Keratinocyte (primary cell): ENCODE data around the gene PLS1. TPM values are rescaled to one million over a fixed set of nuclear protein-coding genes. Genes with fewer than 3 reads are reported as not detected.

Experiments used
- DNase-seq: peaks from one replicate; pipeline ENCODE4 v3.0.0-alpha.2; 2011; ENCODE audit warnings: low read depth, missing footprints, low spot score
- FAIRE-seq: peaks from 2 replicates; lab custom pipeline; 2011; peaks lifted over from hg19 to GRCh38; lab: Jason Lieb, UNC
- H2AFZ ChIP-seq: 2 replicates; pipeline ENCODE4 v1.6.0; 2012; ENCODE audit warnings: low read length, control low read depth, inconsistent platforms; ENCODE audit not compliant: control insufficient read depth
- H3K27ac ChIP-seq: 2 replicates; pipeline ENCODE4 v1.5.1; 2011; ENCODE audit warnings: low read length; ENCODE audit not compliant: control insufficient read depth, insufficient read depth
- H3K27me3 ChIP-seq: 3 replicates; pipeline ENCODE4 v1.6.0; 2011; ENCODE audit warnings: low read length; ENCODE audit not compliant: control insufficient read depth, insufficient read depth; ENCODE audit errors: extremely low read depth
- H3K36me3 ChIP-seq, 2 experiments: 2 replicates in 1 of 2; 3 replicates in 1 of 2; pipeline ENCODE4 v1.5.1; 2011; ENCODE audit warnings: low read length in 2 of 2, mild to moderate bottlenecking in 1 of 2; ENCODE audit not compliant: control insufficient read depth in 2 of 2, insufficient read depth in 2 of 2; ENCODE audit errors: extremely low read depth in 1 of 2
- H3K4me1 ChIP-seq: 3 replicates; pipeline ENCODE4 v1.5.1; 2011; ENCODE audit warnings: low read length; ENCODE audit not compliant: control insufficient read depth, insufficient read depth; ENCODE audit errors: extremely low read depth
- H3K4me2 ChIP-seq: 3 replicates; pipeline ENCODE4 v1.6.0; 2011; ENCODE audit warnings: low read depth, low read length; ENCODE audit not compliant: control insufficient read depth, insufficient read depth; ENCODE audit errors: extremely low read depth
- H3K4me3 ChIP-seq, 3 experiments: fragments of 200-600 bp in 1 of 3; sonication (generic) in 1 of 3; 2 replicates in 2 of 3; 3 replicates in 1 of 3; pipeline ENCODE4 v1.5.1; 2011 to 2016; ENCODE audit warnings: low read length in 3 of 3, mild to moderate bottlenecking in 3 of 3, control low read depth in 2 of 3, inconsistent platforms in 1 of 3, low read depth in 1 of 3, mixed read lengths in 1 of 3, mixed run types in 1 of 3, moderate library complexity in 1 of 3; ENCODE audit not compliant: control insufficient read depth in 2 of 3, insufficient read depth in 2 of 3; ENCODE audit errors: extremely low read depth in 1 of 3
- H3K79me2 ChIP-seq: 2 replicates; pipeline ENCODE4 v1.6.0; 2012; ENCODE audit warnings: low read length; ENCODE audit not compliant: control insufficient read depth, insufficient read depth
- H3K9ac ChIP-seq: 3 replicates; pipeline ENCODE4 v1.6.0; 2011; ENCODE audit warnings: low read length; ENCODE audit not compliant: control insufficient read depth, insufficient read depth; ENCODE audit errors: extremely low read depth
- H3K9me1 ChIP-seq: 3 replicates; pipeline ENCODE4 v1.6.0; 2011; ENCODE audit warnings: low read length; ENCODE audit not compliant: control insufficient read depth, insufficient read depth; ENCODE audit errors: extremely low read depth
- H3K9me3 ChIP-seq: 2 replicates; pipeline ENCODE4 v1.5.1; 2012; ENCODE audit warnings: low read depth, low read length; ENCODE audit not compliant: control insufficient read depth
- H4K20me1 ChIP-seq: 3 replicates; pipeline ENCODE4 v1.6.0; 2011; ENCODE audit warnings: low read length; ENCODE audit not compliant: control insufficient read depth, insufficient read depth; ENCODE audit errors: extremely low read depth
- EZH2 ChIP-seq: IDR thresholded peaks from one replicate; pipeline ENCODE4 v1.6.1; 2012; ENCODE audit warnings: inconsistent platforms, mild to moderate bottlenecking, low read length, moderate library complexity
- dilution Hi-C: fragments of 300-500 bp; cut with MboI; formaldehyde crosslinking; loops from one replicate; pipeline ENCODE4 v1.7.0; 2020; ENCODE audit warnings: low sequenced_read_pairs; ENCODE audit not compliant: extremely low pct_ligation_motif_present
- polyA plus RNA-seq, 5 experiments: library from polyadenylated mRNA; depleted of rRNA in 3 of 5; stranded (reverse) in 3 of 5; stranded (forward) in 1 of 5; unstranded in 1 of 5; fragments of >200 nt; gene quantifications; 1 replicate in 1 of 5; 2 replicates in 3 of 5; 3 replicates in 1 of 5; pipeline versions ENCODE4 v1.2.1 to v1.2.3, GENCODE V29; 2011 to 2012; ENCODE audit warnings: missing spikeins in 2 of 5, low read depth in 1 of 5, low replicate concordance in 1 of 5
- TF ChIP-seq, protein P1 (sequence below), 3 experiments: IDR thresholded peaks in 1 of 3; conservative IDR thresholded peaks in 1 of 3; optimal IDR thresholded peaks in 1 of 3; 2 replicates in 2 of 3; 3 replicates in 1 of 3; pipeline versions ENCODE3 to v1.5.1; 2011; ENCODE audit warnings: low read length in 3 of 3, mild to moderate bottlenecking in 3 of 3, moderate library complexity in 2 of 3, control low read depth in 1 of 3, inconsistent platforms in 1 of 3; ENCODE audit not compliant: insufficient read depth in 2 of 3; ENCODE audit errors: extremely low read depth in 1 of 3

The PLS1 gene
- polyA plus RNA-seq, 1 donor (not counting 4 experiments of a cell fraction or from before 2014, with no cell fraction given), result 13.9 TPM

DNA sequence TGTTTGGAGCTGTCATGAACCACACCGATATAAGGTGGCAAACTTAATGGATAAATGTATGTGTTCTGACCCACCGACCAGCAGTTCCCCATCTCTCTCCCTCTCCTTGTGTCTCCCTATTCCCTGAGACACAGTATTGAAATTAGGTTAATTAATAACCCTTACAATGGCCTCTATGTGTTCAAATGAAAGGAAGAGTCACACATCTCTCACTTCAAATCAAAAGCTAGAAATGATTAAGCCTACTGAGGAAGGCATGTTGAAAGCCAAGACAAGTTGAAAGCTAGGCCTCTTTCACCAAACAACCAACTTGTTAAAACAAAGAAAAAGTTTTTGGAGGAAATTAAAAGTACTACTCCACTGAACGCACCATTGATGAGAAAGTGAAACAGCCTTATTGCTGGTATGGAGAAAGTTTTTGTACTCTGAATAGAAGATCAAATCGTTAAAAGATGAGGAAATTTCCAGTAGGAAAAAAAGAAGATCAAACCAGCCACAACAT is 32.6 kb upstream of the PLS1 start:
- no peak overlapping the region for H3K9ac ChIP-seq
- FAIRE-seq (no peak), DNase-seq (no peak)
- TF ChIP-seq EZH2, result no peak
- TF ChIP-seq, protein P1, sequence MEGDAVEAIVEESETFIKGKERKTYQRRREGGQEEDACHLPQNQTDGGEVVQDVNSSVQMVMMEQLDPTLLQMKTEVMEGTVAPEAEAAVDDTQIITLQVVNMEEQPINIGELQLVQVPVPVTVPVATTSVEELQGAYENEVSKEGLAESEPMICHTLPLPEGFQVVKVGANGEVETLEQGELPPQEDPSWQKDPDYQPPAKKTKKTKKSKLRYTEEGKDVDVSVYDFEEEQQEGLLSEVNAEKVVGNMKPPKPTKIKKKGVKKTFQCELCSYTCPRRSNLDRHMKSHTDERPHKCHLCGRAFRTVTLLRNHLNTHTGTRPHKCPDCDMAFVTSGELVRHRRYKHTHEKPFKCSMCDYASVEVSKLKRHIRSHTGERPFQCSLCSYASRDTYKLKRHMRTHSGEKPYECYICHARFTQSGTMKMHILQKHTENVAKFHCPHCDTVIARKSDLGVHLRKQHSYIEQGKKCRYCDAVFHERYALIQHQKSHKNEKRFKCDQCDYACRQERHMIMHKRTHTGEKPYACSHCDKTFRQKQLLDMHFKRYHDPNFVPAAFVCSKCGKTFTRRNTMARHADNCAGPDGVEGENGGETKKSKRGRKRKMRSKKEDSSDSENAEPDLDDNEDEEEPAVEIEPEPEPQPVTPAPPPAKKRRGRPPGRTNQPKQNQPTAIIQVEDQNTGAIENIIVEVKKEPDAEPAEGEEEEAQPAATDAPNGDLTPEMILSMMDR (optimal IDR thresholded peaks at IDR 0.05 in 1 of 3, IDR thresholded peaks at IDR 0.05 in 1 of 3, conservative IDR thresholded peaks at IDR 0.05 in 1 of 3; ENCODE audit: extremely low read depth in 1 of 3, insufficient read depth in 2 of 3, low read length in 3 of 3), result no peak
- H3K79me2 ChIP-seq, result peaks cover 1% of the 10 kb centered on the region
- dilution Hi-C loops, result no loop called here
- H4K20me1 ChIP-seq, result no peaks in the 10 kb centered on the region
- no peak overlapping the region for H3K27ac ChIP-seq
- no peaks in the 10 kb centered on the region for H3K27me3 ChIP-seq
- H3K9me1 ChIP-seq, result no peaks in the 10 kb centered on the region
- H3K9me3 ChIP-seq, result no peaks in the 10 kb centered on the region
- H3K36me3 ChIP-seq, result peaks cover 3 to 15% of the 10 kb centered on the region in 2 experiments
- H3K4me2 ChIP-seq, result no peak overlapping the region
- no peak overlapping the region for H3K4me3 ChIP-seq
- no peaks in the 10 kb centered on the region for H3K4me1 ChIP-seq
- no peak overlapping the region for H2AFZ ChIP-seq

DNA sequence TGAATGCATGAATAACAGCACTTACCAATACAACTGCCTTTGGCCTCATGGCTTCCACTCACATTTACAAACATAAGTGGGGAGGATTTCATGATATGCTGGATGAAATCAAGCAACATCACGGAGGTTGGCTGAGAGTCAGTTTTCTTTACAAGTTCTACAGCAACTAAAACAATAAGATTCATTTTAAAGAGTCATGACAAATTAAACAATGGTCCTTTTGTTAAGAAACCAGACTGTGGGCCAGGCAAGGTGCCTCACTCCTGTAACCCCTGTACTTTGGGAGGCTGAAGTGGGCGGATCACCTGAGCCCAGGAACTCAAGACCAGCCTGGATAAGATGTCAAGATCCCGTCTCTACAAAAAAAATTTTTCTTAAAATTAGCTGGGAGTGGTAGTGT is 30.1 kb upstream of the PLS1 start:
- Histone ChIP-seq H3K9me3 (no peaks in the 10 kb centered on the region), H3K9me1 (no peaks in the 10 kb centered on the region), H3K36me3 (peaks cover 2 to 19% of the 10 kb centered on the region in 2 experiments), H3K4me1 (no peaks in the 10 kb centered on the region), H3K4me2 (no peak overlapping the region), H4K20me1 (no peaks in the 10 kb centered on the region), H3K4me3 (no peak overlapping the region), H3K27me3 (no peaks in the 10 kb centered on the region), H3K27ac (no peak overlapping the region), H3K79me2 (peaks cover 12% of the 10 kb centered on the region), H2AFZ (no peak overlapping the region), H3K9ac (no peak overlapping the region)
- no peak for FAIRE-seq
- dilution Hi-C loops, result no loop called here
- no peak for DNase-seq
- TF ChIP-seq EZH2, result no peak
- TF ChIP-seq, protein P1 (optimal IDR thresholded peaks at IDR 0.05 in 1 of 3, IDR thresholded peaks at IDR 0.05 in 1 of 3, conservative IDR thresholded peaks at IDR 0.05 in 1 of 3; ENCODE audit: extremely low read depth in 1 of 3, insufficient read depth in 2 of 3, low read length in 3 of 3), result no peak
